ENCODE results near the gene DRC7. TPM values are rescaled to one million over a fixed set of nuclear protein-coding genes. Genes with fewer than 3 reads are reported as not detected.

DRC7 gene
- total RNA-seq, 1 experiment from 2014 or later: not detected

DNA sequence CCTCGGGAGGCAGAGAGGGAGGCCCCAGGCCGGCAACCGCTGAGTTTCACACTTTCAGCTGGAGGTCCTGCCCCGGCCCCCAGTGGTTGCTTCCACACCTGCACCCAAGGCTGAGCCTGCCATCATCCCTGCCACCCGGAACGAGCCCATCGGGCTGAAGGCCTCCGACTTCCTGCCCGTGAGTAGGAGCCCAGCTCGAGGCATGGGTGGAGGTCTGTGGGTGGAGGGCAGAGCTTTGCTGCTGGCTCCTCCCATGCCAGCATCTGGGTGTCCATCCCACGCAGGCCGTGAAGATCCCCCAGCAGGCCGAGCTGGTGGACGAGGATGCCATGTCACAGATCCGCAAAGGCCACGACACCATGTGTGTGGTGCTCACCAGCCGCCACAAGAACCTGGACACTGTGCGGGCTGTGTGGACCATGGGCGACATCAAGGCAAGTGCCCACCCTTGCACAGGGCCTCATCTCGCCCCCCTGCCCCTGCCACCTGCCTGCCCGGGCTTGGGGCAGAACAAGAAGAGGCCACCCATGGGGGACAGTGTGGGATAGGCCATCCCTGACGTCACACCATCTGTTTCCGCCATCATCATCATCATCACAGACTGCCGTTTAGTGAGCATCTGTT, 60.6 kb downstream of the DRC7 start:
- no peak for DNase-seq (ENCODE audit: low spot score)
- POLR2A ChIA-PET: no interaction called here
- peaks cover 11% of the 10 kb centered on the region for H3K4me1 Mint-ChIP-seq
- CTCF ChIA-PET: interaction anchor here (0.6 to 1.5 kb wide), 3 partner anchors 10 to 505 kb away, joined by 3 read pairs; no protein-coding TSS in a partner anchor
- TF ChIP-seq SOX15 (CRISPR knock-in tag; IDR thresholded peaks at IDR 0.05) (no peak), ZNF138 (CRISPR knock-in tag; conservative IDR thresholded peaks at IDR 0.05) (no peak), CREM (CRISPR knock-in tag; IDR thresholded peaks at IDR 0.05) (no peak), NR1H2 (CRISPR knock-in tag; IDR thresholded peaks at IDR 0.05) (no peak), TCF7 (CRISPR knock-in tag; IDR thresholded peaks at IDR 0.05; ENCODE audit: low read depth) (no peak), ELF4 (CRISPR knock-in tag; IDR thresholded peaks at IDR 0.05; ENCODE audit: low read depth) (no peak), PRRX2 (CRISPR knock-in tag; IDR thresholded peaks at IDR 0.05) (no peak), E2F5 (CRISPR knock-in tag; IDR thresholded peaks at IDR 0.05) (no peak), NFYB (CRISPR knock-in tag; conservative IDR thresholded peaks at IDR 0.05; ENCODE audit: low read depth) (no peak), ZNF121 (CRISPR knock-in tag; IDR thresholded peaks at IDR 0.05) (no peak), ATF6 (CRISPR knock-in tag; IDR thresholded peaks at IDR 0.05) (no peak), GRHL2 (CRISPR knock-in tag; IDR thresholded peaks at IDR 0.05; ENCODE audit: insufficient replicate concordance, severe bottlenecking) (no peak), PREB (CRISPR knock-in tag; IDR thresholded peaks at IDR 0.05; ENCODE audit: borderline replicate concordance) (no peak)
- TF ChIP-seq, protein P1, sequence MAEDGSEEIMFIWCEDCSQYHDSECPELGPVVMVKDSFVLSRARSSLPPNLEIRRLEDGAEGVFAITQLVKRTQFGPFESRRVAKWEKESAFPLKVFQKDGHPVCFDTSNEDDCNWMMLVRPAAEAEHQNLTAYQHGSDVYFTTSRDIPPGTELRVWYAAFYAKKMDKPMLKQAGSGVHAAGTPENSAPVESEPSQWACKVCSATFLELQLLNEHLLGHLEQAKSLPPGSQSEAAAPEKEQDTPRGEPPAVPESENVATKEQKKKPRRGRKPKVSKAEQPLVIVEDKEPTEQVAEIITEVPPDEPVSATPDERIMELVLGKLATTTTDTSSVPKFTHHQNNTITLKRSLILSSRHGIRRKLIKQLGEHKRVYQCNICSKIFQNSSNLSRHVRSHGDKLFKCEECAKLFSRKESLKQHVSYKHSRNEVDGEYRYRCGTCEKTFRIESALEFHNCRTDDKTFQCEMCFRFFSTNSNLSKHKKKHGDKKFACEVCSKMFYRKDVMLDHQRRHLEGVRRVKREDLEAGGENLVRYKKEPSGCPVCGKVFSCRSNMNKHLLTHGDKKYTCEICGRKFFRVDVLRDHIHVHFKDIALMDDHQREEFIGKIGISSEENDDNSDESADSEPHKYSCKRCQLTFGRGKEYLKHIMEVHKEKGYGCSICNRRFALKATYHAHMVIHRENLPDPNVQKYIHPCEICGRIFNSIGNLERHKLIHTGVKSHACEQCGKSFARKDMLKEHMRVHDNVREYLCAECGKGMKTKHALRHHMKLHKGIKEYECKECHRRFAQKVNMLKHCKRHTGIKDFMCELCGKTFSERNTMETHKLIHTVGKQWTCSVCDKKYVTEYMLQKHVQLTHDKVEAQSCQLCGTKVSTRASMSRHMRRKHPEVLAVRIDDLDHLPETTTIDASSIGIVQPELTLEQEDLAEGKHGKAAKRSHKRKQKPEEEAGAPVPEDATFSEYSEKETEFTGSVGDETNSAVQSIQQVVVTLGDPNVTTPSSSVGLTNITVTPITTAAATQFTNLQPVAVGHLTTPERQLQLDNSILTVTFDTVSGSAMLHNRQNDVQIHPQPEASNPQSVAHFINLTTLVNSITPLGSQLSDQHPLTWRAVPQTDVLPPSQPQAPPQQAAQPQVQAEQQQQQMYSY (CRISPR knock-in tag; IDR thresholded peaks at IDR 0.05): no peak
- TF ChIP-seq, protein P2, sequence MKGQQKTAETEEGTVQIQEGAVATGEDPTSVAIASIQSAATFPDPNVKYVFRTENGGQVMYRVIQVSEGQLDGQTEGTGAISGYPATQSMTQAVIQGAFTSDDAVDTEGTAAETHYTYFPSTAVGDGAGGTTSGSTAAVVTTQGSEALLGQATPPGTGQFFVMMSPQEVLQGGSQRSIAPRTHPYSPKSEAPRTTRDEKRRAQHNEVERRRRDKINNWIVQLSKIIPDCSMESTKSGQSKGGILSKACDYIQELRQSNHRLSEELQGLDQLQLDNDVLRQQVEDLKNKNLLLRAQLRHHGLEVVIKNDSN (CRISPR knock-in tag; IDR thresholded peaks at IDR 0.05): no peak
- H3K36me3 Mint-ChIP-seq: peaks cover 5% of the 10 kb centered on the region; the same call in 1 of the 2 replicates
- no peaks in the 10 kb centered on the region for H3K9me3 Mint-ChIP-seq
- no peaks in the 10 kb centered on the region for H3K27me3 Mint-ChIP-seq (ENCODE audit: low read depth)
- no peak for ATAC-seq
- H3K27ac Mint-ChIP-seq: no peak overlapping the region
- no peak overlapping the region for H3K4me3 Mint-ChIP-seq

GRCh38 chr16:57755726-57756423, 61.3 kb downstream of the DRC7 start:
- no peak overlapping the region for H3K27ac Mint-ChIP-seq
- TF ChIP-seq ATF1 (CRISPR knock-in tag; IDR thresholded peaks at IDR 0.05) (no peak), FOXP4 (CRISPR knock-in tag; IDR thresholded peaks at IDR 0.05) (no peak), ERG (CRISPR knock-in tag; IDR thresholded peaks at IDR 0.05) (no peak), TEAD1 (CRISPR knock-in tag; IDR thresholded peaks at IDR 0.05) (no peak)
- TF ChIP-seq, protein P3, sequence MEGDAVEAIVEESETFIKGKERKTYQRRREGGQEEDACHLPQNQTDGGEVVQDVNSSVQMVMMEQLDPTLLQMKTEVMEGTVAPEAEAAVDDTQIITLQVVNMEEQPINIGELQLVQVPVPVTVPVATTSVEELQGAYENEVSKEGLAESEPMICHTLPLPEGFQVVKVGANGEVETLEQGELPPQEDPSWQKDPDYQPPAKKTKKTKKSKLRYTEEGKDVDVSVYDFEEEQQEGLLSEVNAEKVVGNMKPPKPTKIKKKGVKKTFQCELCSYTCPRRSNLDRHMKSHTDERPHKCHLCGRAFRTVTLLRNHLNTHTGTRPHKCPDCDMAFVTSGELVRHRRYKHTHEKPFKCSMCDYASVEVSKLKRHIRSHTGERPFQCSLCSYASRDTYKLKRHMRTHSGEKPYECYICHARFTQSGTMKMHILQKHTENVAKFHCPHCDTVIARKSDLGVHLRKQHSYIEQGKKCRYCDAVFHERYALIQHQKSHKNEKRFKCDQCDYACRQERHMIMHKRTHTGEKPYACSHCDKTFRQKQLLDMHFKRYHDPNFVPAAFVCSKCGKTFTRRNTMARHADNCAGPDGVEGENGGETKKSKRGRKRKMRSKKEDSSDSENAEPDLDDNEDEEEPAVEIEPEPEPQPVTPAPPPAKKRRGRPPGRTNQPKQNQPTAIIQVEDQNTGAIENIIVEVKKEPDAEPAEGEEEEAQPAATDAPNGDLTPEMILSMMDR (IDR thresholded peaks at IDR 0.05): no peak

More at GRCh38 chr16:57755726-57756423, 61.3 kb downstream of the DRC7 start:
- ChIA-PET CTCF (interaction anchor here (0.7 to 2.4 kb wide), 9 partner anchors 10 to 245 kb away, joined by 3 to 11 read pairs (median 4); partner anchors contain the start of genes USB1 and ZNF319), POLR2A (no interaction called here)
- DNase-seq (ENCODE audit: low spot score): no peak
- peaks cover 5% of the 10 kb centered on the region; the same call in 1 of the 2 replicates for H3K36me3 Mint-ChIP-seq
- H3K9me3 Mint-ChIP-seq: no peaks in the 10 kb centered on the region
- no peaks in the 10 kb centered on the region for H3K27me3 Mint-ChIP-seq (ENCODE audit: low read depth)
- H3K4me3 Mint-ChIP-seq: no peak overlapping the region
- H3K4me1 Mint-ChIP-seq: peaks cover 12% of the 10 kb centered on the region
- ATAC-seq: no peak

All from WTC11 (cell line).